Stimulated activated CD8-positive, alpha-beta memory T cell treated with anti-CD3 and anti-CD28 coated beads, Interleukin-7, amount 100 ng/mL, for 4 hours (primary cell): ENCODE measurements around the gene POU6F2.

Experiments
- DNase-seq, 2 donors: peaks; one replicate each; pipeline ENCODE4 v3.0.0-alpha.2; 2020; ENCODE audit warnings: low read depth in 2 of 2

Gene POU6F2

DNA sequence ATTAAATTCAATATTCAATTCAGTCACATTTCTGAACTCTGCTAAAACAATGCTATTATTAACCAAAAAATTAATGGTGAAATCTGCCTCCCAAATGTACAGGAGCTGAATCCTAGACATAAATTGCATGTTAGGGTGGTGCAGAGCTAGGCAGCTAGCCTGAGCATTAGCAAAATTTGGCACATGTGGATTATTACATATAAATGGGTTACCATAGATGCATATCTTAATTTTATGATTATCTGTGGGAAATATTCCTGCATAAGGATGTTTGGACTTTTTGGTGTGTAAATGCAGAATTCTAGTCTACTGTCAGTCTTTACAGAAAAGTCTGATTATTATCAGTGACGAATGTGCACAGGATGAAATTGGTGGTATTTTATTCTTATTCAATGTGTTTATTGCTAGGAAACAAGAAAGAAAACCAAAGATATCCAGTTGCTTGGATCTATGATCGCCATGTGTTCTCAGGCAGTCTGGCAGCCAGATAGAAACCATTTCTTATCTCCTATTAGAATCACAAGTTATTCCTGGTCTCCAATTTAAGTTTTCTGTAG, 150.7 kb downstream of the POU6F2 start:
- DNase-seq = no peak

DNA sequence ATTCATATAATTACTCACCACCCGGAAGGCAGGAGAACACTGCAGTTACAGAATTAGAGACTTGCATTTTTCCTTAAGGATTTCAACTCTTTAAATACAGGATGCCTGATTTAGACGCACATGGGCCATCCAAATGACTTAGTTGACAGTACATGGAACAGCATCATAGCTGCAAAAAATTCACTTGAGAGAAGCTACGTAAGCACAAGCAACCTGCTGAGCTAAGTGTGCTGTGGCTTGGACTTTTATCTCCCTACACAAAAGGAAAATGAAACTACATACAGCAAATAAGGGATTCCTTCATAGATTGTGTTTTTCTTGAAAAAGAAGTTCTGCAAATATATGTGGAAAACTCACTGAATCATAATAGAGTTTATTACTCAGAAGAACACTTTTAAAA, 152.6 kb downstream of the POU6F2 start:
- no peak for DNase-seq

DNA sequence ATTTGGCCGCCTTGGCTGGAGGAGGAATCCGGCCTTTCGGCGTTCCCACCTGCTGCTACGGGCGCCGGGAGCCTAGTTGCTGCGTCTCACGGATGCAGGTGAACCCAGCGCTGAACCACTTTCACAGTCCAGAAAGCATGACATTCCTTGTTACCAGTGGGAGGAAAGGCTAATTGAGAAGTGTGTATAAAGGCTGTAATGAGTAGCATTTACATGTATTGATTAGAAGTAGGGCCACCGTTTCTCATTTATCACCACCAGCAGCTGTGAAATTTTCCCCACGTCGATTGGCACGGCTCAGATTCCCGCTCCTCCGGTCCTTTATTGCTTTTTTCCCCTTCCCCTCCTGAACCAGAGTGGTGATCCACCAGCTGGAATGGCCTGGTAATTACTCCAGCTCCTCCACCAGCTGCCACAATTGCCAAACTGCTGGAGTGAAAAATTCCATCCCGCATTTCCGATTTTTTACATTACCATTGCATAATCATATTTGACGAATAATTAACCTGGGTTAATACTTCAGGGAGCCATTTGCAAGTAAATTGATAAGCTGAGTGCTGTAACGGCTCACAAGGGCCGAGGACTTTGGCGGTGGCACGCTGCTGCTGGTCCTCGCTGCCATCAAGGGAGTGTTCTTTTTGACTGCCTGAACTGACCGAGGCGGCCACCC, 153.3 kb downstream of the POU6F2 start:
- no peak for DNase-seq

DNA sequence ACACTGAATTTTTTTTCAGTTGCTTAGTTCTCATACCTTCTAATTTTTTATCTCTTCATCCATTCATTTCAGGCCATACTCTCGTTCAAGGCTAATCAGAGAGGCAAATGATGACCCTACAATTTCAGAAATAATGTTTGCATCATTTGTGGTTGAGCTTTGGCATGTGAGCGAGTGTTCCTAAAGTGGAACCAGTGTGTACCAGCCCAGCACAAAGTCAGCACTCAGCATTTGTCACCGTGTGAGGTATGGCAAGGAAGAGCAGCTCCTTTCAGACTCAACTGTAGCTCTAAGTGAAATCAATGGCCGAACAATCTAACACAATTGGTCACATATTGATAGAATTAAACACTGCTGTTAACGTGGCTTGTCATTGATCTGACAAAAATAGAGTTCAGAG, 154.6 kb downstream of the POU6F2 start:
- DNase-seq = no peak

DNA sequence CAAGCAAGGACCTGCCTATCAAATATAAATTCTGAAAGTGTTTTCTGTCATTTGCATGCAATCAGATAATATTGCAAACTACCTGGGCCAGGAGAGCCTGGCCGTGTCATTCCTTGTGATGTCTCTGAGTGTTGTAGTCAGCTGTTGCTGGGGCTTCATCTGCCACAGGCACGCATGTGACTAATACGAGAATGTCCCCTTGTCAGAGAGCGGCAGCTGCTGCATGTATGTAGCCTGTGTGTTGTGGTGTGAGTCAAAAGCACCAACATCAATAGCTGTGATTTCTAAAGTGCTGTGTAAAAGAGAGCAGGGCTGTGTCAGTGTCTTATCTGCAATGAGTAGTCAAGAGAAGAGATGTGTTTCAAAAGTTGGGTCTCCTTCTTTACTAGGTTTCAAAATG, 155.4 kb downstream of the POU6F2 start:
- DNase-seq = no peak

DNA sequence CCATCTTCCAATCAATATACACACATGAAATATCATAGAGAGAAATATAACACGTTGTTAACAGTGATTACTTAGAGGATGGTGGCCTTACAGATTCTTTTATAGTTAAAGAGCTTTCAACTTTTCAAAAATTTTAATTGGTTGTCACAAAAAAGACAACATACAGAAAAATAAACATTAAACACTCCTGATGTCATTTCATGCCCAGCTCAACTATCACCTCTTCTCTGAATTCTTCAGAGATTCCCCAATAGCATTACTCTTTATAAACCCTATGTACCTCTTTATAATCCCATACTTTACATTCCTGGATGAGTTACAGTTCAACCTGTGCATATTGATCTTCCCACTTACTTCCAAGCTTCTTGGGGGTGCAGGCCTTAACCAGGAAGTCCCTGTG, 159.8 kb downstream of the POU6F2 start:
- no peak for DNase-seq

DNA sequence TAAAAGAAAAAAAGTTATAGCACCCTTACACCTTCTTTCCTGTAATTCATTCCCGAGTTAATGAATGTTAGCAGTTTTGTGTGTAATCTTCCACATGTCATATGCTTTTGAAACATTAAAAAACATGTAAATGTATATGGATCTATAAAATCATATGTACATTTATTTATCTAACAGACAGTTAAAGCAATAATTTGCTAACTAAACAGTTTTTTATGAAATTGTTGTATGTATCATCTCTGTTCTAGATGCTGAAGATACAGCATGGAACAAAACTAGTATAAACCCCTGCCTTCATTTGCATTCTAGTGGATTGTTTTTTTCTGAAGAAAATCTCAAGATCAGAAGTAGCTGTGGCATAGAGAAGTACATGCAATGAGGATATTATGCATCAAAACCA, 165.0 kb downstream of the POU6F2 start:
- DNase-seq = no peak

DNA sequence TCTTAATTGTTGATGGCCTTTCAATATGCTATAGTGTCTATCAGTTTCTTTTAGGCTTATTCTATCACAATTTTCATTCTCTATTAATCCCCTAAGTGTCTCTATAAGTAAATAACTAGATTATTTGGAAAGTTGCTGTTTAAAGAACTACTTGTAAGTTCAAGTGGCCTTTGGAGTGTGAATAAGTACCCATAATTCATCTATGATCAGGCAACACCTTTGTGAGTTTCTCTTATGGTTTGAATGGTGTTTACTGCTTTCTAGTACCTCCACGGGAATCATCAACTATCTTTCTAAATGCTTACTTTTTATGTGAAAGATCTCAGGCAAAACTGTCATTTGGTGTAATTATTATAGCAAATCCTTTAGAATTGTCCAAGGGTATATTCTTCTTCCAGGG, 166.7 kb downstream of the POU6F2 start:
- no peak for DNase-seq

DNA sequence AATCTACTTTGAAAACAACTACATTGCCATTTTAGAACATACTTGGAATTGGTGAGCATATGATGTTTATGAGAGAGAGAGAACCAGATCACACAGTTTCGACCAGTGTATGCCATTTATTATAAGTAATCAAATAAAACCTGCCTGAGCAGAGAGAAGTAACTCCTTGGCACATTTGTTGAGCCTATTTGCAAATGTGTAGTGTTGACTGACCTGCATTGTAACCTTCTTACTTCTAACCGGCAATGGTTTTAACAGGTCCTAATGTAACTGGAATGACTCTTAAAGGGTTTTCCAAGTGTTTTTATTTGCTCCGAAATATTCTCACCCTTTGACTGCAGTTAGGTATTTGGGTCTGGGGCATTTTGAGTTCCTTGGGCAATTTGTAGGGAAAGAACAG, 167.6 kb downstream of the POU6F2 start:
- no peak for DNase-seq

DNA sequence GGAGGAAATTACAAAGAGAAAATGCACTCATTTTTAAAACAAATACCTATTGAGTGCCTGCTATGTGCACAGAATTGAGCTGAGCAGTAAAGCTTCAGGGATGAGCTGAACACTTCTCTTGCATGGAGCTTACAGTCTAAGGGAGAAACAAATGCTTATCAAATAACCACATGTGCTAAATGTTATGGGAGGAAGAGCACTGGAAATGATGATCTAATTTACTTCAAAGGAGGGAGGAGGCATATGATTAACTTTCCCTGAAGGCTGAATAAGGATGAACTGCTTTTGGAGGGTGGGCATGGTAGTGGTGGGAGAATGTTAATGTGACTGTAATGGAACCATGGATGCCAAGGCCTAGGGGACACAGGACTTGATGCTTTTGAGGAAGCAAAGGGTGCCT, 168.2 kb downstream of the POU6F2 start:
- DNase-seq = no peak

DNA sequence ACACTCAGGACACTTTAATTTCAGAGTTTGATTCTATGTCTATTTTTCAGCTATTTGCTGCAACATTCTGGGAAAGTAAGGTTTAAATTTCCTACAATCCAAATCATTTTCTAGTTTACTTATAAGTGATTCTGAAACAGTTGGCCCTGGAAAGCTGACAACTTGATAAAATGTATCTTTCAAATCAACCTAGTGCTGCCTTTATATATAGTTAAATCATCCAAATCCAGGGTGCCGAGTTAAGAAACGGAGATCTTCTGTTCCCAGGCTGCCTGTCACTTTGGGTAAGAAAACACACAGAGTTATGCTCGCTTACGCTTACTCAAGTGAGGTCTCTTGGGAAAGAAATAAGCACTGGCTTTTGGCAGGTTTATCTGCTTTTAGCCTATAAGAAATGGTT, 175.0 kb downstream of the POU6F2 start:
- DNase-seq = no peak

DNA sequence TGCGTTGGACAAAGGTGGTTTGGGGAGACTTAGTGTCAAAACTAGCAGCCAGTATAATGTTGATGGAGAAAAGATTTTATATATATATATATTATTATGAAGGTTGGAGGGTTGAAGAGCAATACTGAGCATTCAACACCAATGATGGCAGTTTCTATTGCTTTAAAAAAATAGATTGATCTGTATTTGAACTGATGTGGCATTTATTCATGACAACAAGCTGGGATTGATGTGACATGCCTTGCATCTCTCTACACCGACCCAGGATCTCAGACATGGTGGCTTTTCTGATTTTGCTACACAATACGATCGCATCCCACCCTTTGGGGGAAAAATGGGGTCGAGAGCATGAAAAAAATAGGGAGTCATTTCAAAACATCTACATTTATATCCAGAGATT, 175.4 kb downstream of the POU6F2 start:
- DNase-seq = no peak

DNA sequence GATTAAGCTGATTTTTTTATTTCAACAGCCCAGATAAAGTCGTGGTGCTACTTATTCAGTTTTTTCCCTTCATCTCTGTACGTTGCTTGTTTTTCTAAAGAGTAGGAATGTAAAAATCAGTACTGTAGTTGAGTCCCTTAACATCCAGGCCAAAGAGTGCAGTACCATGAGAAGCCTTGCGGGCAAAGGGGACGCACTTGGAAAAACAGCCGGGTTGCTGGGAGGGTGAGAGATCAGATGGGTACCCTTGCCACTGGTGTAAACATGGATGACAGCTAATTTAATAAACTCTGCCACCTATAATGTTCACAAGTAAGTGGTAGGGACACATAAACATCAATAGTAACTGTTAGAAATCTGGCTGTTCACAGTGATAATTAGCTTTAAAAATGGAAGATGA, 175.9 kb downstream of the POU6F2 start:
- no peak for DNase-seq

DNA sequence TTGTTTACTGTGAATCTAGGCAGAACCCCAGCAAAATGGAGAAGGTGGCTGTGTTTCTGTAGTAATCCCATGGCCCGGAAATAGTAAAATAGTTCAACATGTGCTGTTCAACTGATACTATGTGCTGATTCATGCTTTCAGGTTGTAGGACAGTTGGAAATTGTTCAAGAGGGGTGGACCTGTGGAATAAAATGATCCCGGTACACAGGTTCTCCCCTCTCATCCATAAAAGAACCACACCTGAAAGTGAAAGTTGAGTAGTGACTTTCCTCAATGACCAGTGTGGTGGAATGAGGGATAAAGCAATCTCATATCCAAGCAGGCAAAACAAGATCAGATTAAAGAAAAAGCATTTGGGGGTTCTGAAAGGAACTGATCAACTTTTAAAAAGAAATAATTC, 177.1 kb downstream of the POU6F2 start:
- DNase-seq = no peak

DNA sequence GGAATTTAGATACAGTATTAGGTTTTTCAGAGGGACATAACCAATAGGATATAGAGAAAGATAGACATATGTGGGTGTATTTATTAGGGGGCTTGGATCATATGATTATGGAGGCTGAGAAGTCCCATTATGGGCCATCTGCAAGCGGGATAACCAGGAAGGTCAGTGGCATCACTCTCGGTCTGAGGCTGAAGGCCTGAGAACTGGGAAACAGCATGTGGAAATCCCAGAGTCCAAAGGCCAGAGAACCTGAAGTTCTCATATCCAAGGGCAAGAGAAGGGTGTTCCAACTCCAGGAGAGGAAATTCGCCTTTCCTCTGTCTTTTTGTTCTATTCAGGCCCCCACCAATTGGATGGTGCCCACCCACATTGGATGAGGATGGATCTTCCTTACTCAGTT, 180.7 kb downstream of the POU6F2 start:
- no peak for DNase-seq

DNA sequence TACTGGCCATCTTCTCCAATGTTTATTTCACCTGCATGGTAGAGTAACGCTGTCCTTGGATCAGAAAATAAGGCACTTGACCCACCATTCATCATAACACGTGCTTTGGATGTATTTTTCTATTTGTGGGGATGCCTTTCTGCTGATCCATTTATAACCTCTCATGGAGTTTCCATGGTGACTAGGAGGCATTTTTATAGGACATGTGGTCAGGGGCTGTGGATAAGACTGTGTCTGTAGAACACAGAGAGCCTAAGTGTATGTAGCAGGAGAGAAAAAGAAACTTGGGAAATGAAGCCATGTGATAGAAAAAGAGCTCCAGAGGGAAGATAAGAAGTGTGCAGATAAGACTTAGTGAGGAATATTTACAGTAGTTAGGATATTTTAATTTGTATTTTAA, 184.2 kb downstream of the POU6F2 start:
- no peak for DNase-seq

DNA sequence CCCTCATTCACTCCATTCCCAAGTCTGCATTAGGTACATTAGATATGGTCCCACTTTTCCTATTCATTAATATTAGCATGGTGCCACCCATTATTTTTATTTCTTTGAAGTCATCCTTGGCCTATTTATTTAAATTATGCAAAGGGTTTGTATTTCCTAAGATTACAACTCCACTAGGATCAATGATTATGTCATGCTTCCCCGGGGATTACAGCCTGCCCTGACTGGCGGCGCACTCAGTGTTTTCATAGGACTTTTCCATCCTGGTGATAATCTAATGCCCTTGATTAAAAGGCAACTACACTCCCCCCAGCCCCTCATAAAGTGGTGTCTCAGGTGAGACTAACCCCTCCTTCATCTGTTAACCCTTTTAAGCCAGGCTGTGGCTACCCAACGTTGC, 187.2 kb downstream of the POU6F2 start:
- DNase-seq = no peak

DNA sequence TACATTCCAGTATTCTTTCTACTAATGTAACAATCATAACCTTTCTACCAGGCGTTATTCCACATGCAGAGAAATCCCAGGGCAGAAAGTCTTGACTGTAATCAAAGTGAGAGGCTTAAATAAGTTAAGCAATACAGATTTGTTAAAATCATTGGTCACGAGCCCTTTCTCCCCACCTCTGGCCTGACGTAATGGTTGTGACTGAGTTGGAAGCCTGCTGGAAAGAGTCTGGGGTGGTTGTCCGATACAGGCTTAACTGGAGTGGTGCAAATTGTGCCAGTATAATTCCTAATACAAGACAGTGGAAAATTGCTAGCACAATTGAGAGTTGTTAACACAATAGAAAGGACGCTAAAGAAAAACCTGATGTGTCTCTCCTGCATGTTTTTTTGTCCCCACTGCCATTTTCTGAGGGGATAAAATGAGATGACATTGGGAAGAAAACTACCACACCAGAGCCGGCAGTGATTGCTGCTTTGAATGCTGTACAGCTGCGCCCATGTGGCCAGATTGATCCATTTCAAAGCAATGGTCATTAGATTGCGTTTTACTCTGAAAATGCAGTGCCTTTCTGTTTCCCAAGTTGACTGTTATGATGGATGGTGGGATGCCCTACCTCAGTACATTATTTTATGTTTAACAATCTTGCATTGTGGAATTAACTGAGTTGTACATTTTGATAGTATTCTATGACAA, 190.8 kb downstream of the POU6F2 start:
- DNase-seq = no peak

DNA sequence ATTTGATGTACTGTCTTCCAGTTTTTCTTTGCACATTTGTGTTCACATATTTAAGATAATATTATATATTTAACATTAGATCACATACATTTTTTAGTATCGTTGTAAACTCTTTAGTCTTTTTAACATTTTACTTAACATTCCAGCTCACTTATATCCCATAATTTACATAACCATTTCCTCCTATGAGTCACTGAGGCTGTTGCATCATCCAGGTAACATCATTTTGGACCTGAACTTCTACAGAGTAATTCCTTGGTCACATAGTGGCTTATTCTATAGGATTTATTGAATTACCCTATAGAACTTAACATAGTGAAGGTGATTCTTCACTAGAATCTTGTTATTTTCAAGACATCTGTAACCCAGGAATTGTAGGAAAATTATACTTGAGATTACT, 194.4 kb downstream of the POU6F2 start:
- no peak for DNase-seq

DNA sequence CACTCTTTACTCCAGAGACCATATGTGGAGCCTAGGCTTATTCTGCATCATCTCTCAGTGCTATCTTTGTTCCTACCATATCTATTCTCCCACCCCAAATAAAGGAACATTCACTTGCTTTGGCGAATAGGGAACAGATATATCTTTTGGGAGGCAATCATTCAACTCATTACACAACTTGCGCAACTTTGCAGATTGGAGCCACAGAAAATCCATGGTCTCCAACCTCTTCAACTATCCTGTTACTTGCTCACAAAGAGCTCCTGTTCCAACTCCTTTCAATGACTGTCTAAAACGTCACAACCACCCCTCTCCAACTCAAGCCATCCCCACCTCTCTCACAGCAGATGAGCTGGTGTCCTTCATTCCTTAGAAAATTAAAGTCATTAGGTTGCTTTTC, 203.7 kb downstream of the POU6F2 start:
- DNase-seq = no peak

DNA sequence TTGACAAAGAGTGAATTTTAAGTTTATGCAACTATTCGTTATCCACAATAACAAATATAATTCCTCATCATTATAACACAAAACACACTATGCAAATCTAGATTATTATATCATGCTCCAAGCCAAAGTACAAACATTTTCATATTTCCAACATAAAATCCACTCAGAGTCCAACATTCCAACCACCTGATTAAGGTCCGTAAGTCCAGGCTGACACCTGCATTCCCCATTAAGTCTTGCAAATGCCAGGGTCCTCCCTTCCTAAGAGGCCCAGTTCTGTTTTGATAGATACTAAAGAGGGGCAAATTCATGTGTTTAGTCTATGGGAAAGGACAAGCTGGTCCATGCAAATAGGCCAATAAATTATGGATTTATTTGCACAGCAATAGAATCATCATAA, 206.1 kb downstream of the POU6F2 start:
- DNase-seq = no peak

DNA sequence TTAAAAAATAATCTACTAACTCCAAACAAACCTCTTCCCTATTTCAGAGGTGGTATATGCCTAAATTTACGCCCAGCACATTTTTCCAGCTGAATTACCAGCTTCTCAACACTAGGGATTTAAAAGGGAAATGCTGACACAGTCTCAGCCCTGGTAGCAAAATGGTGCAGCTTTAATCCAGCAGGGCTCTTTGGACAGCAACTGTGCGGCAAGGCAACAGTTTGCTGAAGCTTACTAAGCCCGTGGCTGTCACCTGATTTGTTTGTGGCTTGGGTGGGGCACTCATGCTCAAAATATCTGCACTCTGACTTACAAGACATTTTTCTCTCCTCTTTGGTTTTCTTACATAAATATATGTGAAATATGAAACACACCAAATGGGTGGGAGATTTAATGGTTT, 206.7 kb downstream of the POU6F2 start:
- DNase-seq = no peak

DNA sequence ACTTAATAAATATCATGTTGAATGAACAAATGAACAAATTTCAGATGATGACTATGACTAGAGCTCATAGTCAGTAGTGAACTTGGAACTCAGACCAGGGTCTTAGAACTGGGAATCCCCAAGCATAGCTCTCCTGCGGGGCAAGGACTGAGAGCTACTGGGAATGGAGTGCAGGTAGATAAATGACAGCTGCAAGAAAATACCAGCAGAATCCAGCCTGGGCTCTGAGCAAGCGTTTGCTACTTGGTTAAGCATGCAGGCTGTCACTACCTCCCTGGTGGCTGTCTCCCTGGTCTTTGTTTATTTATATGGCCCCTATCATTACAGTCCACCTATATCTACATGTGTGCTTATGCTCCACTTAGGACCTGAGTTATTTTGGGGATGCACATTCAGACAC, 208.4 kb downstream of the POU6F2 start:
- DNase-seq = no peak

DNA sequence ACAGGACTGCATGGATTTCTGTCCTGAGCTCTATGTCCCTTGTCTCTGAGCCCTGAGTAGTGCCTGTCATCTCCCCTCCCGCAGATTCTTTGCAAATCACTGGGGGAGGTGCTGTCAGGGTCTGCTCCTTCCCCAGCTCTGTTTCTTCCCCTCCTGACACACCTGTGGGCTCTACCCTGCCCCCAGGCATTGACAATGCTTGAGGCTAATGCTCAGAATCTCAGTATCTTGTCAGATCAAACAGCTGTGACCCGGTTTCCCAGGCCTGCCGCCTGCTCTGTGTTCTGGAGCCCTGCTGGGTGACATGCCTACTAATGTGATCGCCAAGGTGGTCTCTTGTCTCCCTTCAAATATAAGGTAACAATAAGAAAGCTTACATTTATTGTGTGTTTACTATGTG, 209.0 kb downstream of the POU6F2 start:
- DNase-seq = no peak
